Central memory CD4-positive, alpha-beta T cell (primary cell): Measurements from ENCODE around the gene TPCN1.
"Not testable (repeated sequence)": the region's sequence is repeated elsewhere in the genome, so short reads cannot be mapped to it uniquely, and the experiment has no call there.

Experiments used
- DNase-seq: peaks from one replicate; pipeline ENCODE4 v3.0.0; 2022

Gene TPCN1

GRCh38 chr12:113196990-113197389 is 24.3 kb upstream of the TPCN1 start:
- DNase-seq: peak; percentile 47

GRCh38 chr12:113197518-113198077 is 23.7 kb upstream of the TPCN1 start:
- no peak for DNase-seq

GRCh38 chr12:113198296-113198695 is 23.0 kb upstream of the TPCN1 start:
- no peak for DNase-seq

GRCh38 chr12:113200021-113200797 is 21.1 kb upstream of the TPCN1 start:
- no peak for DNase-seq

DNA sequence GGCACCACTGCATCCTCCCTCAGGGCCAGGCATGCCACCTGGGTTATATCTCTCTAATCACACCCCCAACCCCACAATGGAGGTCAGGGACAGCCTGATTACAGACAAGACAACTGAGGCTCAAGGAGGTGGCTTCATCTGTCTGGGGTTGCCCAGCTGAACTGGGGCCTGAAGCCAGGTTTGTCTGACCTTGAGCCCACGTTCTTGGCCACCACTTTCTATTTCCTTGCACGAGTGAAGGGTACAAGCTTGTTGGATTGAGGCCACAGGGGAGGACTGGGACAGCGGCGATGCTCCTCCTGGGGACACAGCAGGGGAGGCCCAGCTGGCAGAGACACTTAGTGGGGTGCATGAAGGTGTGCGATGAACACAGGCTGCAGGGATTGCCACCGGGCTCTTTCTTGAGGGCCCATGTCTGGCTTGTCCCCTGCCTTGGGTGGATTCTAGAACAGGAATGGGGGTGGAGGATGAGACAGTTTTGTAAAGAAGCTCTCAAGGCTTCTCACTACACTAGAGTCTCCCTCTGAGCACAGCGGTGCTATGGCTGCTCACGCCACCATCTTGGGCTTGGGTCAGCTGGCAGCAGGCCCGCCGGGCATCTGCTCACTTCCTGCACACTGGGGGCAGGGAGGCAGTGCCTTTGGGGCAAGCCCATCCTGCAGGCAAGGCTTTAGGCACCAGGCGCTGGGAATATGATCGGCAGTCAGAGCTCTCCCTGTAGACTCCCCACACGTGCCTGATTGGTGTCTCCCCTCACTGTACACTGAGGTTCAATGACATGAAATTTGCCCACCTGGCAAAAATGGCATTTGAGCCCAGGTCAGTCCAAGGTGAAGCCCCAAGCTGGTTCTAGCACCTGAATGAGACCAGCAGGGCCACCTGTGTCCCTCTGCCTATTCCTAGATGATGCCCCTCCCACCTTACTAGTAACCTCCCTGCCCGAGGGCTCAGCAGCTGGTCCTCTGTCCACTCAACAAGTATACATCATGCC is 19.8 kb upstream of the TPCN1 start:
- DNase-seq: no peak

- no peak for DNase-seq
These were observed 18.8 kb upstream of the TPCN1 start for GRCh38 chr12:113202300-113203075.

DNA sequence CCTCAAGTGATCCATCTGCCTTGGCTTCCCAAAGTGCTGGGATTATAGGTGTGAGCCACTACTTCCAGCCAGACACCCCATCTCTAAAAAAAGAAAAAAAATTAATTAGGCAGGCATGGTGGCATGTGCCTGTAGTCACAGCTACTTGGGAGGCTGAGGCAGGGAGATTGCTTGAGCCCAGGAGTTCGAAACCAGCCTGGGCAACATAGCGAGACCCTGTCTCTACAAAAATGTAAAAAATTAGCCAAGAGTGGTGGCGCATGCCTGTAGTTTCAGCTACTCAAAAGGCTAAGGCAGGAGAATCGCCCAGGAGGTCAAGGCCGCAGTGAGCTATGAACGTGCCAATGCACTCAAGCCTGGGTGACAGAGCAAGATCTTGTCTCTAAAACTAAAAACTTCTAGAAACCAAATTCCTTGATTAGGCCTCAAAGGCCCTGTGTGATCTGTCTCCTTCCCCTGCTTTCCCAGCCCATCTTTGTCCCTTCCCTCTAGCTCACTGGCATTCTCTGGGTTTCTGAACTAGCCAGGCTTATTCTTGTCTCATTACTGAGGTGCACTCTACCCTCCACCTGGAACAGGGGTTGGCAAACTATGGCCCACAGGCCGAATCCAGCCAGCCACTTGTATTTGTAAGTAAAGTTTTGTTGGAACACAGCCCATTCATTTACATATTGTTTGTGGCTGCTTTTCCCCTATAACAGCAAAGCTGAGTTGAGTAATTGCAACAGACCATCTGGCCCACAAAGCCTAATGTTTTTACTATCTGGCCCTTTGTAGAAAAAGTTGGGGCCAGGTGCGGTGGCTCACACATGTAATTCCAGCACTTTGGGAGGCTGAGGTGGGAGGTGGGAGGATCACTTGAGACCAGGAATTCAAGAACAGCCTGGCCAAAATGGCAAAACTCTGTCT is 17.2 kb upstream of the TPCN1 start:
- DNase-seq: no peak

DNA sequence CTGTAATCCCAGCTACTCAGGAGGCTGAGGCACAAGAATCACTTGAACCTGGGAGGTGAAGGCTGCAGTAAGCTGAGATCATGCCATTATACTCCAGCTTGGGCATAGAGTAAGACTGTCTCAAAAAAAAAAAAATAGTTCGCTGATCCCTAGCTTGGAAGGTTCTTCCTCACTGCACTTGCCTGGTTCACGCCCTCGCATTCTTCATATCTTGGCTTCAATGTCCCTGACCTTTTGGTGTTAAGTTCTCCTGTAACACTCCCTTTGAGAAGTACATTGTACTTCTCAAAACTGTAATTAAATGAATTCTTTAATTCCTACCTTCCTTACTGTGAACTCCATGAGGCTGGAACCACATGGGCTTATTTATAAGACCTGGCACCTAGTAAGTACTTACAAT is 16.5 kb upstream of the TPCN1 start:
- DNase-seq: no peak

DNA sequence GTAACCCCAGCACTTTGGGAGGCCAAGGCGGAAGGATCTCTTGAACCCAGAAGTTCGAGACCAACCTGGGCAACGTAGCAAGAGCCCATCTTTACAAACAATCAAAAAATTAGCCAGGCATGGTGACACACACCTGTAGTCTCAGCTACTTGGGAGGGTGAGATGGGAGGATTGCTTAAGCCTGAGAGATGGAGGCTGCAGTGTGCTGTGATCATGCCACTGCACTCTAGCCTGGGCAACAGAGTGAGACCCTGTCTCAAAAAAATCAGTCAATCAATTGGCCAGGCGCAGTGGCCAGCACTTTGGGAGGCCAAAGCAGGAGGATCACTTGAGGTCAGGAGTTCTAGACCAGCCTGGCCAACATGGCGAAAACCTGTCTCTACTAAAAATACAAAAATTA is 14.5 kb upstream of the TPCN1 start:
- not testable (repeated sequence) for DNase-seq

- peak; percentile 29 for DNase-seq
These were observed 13.6 kb upstream of the TPCN1 start for GRCh38 chr12:113207613-113208040.

GRCh38 chr12:113208041-113208934 is 13.0 kb upstream of the TPCN1 start:
- DNase-seq: peak; percentile 74

DNA sequence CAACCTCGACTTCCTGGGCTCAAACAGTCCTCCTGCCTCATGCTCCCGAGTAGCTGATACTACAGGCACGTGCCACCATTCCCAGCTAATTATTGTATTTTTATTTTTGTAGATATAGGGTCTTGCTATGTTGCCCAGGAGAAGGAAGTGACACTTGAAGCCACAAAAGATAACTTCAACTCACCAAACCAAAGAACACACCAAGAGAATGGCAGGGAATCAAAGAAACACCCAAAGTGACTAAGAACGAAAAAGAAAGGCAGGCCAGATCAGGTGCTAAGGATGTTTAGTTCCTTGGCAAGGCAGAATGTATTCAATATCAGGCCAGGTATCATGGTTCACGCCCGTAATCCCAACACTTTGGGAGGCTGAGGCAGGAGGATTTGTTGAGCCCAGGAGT is 10.1 kb upstream of the TPCN1 start:
- no peak for DNase-seq

DNA sequence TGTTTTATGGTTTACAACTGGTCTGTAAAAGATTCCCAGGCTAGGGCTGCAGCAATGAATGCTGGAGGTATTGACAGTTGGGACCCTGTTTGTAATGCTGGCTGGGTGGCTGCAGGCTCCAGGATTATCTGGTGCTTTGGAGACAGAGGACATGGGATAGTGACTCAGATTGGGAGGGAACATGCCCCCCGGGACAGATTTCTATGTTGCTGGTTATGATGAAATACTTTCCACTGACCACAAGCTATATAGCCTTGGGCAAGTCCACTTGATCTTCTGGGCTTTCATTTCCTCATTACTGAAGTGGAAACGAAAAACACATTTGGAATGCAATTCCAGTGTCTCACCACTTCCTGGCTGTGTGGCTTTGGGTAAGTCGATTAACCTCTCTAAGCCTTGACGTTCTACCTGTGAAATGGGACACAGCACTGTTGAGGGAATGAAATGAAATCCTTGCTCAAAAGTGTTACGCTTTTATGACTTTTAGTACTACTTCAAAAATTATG is 6.3 kb upstream of the TPCN1 start:
- DNase-seq: no peak

DNA sequence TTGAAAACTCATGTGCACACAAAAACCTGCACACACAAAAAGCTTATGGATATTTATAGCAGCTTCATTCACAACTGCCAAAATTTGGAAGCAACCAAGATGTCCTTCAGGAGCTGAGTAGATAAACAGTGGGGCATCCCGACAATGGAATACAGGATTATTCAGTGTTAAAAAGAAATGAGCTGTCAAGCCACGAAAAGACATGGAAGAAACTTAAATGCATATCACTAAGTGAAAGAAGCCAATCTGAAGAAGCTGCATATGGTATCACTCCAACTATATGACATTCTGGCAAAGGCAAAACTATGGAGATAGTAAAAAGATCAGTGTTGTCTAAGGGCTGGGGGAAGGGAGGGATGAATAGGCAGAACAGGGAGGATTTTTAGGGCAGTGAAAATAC is 5.2 kb upstream of the TPCN1 start:
- DNase-seq: no peak

DNA sequence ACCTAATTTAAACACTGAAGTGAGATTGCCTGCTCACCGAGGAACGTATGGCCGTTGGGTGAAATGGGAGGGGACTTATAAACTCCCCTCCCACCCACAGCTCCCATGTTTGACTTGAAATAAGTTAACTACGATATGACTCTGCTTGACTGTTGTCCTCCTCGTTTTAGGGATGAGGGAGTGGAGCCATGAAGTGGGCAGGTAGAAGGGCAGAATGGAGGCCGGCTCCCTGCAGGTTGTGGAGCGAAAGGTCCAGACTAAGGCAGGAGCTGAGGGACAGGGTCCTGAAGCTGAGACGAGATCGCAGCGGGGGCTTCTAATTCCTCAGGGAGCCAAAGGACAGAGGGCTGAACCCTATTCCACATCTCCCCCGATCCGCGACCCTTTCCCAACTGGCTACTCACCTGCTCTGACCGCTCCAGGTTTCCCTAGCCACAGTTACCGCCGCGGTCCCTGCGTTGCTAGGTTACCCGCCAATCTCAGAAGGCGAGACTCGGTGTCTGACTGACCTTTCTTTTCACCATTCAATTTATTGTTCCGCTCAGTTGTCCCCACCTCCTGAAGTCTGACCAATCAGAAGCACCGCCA is 577 bp upstream of the TPCN1 start:
- no peak for DNase-seq

- peak; percentile 3 for DNase-seq
These were observed 899 bp downstream of the TPCN1 start for GRCh38 chr12:113221997-113222729.

GRCh38 chr12:113222730-113223531 is 1.7 kb downstream of the TPCN1 start:
- peak; percentile 25 for DNase-seq

- DNase-seq: no peak
These were observed 3.7 kb downstream of the TPCN1 start for GRCh38 chr12:113224955-113225354.
